Mesodermal cell (in vitro differentiated cells): ENCODE data around the gene KIFAP3.
"Not testable (repeated sequence)": the region's sequence is repeated elsewhere in the genome, so short reads cannot be mapped to it uniquely, and the experiment has no call there.

Experiments used
- H3K27ac ChIP-seq: 2 replicates; pipeline ENCODE4 v1.7.0; 2013; ENCODE audit warnings: mild to moderate bottlenecking, low read depth, low read length, moderate library complexity; ENCODE audit not compliant: severe bottlenecking
- H3K36me3 ChIP-seq: 2 replicates; pipeline ENCODE4 v1.7.1; 2013; ENCODE audit warnings: mild to moderate bottlenecking, low read length, moderate library complexity; ENCODE audit not compliant: control insufficient read depth, insufficient read depth
- H3K4me1 ChIP-seq: one replicate; pipeline ENCODE4 v1.7.1; 2013; ENCODE audit warnings: mild to moderate bottlenecking, low read length; ENCODE audit not compliant: insufficient read depth, control insufficient read depth, poor library complexity, severe bottlenecking
- H3K4me3 ChIP-seq: 2 replicates; pipeline ENCODE4 v1.7.0; 2013; ENCODE audit warnings: low read length, control low read depth, mild to moderate bottlenecking; ENCODE audit not compliant: insufficient read depth, poor library complexity, severe bottlenecking; ENCODE audit errors: extremely low read depth
- H3K9me3 ChIP-seq: 2 replicates; pipeline ENCODE4 v1.7.1; 2013; ENCODE audit warnings: mild to moderate bottlenecking, low read length, moderate library complexity; ENCODE audit not compliant: control insufficient read depth
- WGBS, 2 experiments: methylation state at CpG; one replicate each; pipeline ENCODE4 v1.1.5; 2013; ENCODE audit warnings: missing lambda C conversion rate in 2 of 2; ENCODE audit not compliant: insufficient coverage in 2 of 2; 5-methylcytosine and 5-hydroxymethylcytosine counted together

Gene KIFAP3

DNA sequence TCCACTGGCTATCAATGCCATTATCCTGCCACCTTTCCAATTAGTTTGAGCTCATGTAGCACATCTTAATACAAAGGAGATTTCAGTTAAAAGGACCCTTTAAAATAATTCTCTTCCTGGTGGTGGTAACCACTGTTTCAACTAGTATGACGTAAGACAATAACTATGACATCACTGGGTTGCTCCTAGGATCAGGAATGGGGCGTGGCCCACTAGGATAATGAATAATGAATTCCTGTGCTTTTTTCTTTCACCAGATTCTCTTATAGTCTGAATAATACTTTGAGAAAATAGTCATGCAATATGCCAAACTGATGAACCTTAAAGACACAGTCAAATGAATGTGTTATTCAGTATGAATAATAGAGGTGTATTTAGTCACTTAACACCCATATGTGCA lies 10.6 kb upstream of the KIFAP3 start:
- H3K36me3 ChIP-seq: no peaks in the 10 kb centered on the region
- WGBS, 2 experiments: 100% methylated on average over 1 of the region's 2 CpGs
- no peak overlapping the region for H3K4me3 ChIP-seq
- H3K4me1 ChIP-seq: no peaks in the 10 kb centered on the region
- no peak overlapping the region for H3K27ac ChIP-seq
- no peaks in the 10 kb centered on the region for H3K9me3 ChIP-seq

DNA sequence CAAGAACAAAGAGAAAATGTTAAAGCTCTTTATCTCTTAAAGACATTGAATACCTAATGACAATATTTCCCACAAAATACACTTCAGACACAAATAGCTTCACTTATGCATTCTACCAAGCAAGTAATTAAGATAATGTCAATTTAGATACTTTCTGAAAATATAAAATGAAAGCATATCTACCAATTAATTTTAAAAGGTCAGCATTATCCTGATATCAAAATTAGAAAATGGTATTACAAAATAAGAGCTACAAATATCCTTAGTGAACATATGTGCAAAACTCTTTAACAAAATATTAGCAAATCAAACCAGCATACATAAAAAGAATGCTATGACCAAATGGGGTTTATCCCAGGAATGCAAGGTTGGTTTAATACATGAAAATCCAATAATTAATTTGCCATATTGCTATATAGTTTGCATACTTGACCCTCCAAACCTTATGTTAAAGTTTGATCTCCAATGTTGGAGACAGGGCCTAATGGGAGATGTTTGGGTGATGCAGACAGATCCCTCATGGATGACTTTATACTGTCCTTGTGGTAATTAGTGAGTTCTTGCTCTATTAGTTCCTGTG lies 4.2 kb upstream of the KIFAP3 start:
- no peak overlapping the region for H3K27ac ChIP-seq
- peaks cover 5% of the 10 kb centered on the region for H3K4me1 ChIP-seq
- no peaks in the 10 kb centered on the region for H3K36me3 ChIP-seq
- peaks cover 8% of the 10 kb centered on the region for H3K9me3 ChIP-seq
- no peak overlapping the region for H3K4me3 ChIP-seq

DNA sequence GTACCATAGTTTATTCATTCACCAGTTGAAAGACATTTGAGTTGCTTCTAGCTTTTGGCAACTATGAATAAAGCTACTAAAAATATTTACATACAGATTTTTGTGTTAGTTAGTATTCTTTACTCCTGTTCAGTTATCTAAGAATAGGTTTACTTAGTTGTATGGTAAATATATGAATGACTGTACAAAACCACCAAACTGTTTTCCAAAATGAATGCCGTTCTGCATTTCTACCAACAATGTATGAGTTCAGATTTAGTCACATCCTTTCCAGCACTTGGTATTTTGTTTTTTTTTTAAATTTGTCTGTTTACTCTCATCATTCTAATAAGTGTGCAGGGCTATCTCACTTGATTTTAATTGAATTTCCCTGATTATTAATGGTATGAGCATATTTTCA lies 3.4 kb upstream of the KIFAP3 start:
- Histone ChIP-seq H3K9me3 (peaks cover 8% of the 10 kb centered on the region), H3K27ac (no peak overlapping the region), H3K4me3 (no peak overlapping the region), H3K4me1 (peaks cover 5% of the 10 kb centered on the region), H3K36me3 (no peaks in the 10 kb centered on the region)
- WGBS, 2 experiments: no CpG with 5 or more reads among the region's 1 CpG

- H3K27ac ChIP-seq, H3K4me3 ChIP-seq, H3K4me1 ChIP-seq, H3K9me3 ChIP-seq, H3K36me3 ChIP-seq: not testable (repeated sequence)
- WGBS, 2 experiments: 81 to 90% methylated on average over 3 to 4 of the region's 5 CpGs
Observed at GRCh38 chr1:170076952-170077351, 2.5 kb upstream of the KIFAP3 start.

DNA sequence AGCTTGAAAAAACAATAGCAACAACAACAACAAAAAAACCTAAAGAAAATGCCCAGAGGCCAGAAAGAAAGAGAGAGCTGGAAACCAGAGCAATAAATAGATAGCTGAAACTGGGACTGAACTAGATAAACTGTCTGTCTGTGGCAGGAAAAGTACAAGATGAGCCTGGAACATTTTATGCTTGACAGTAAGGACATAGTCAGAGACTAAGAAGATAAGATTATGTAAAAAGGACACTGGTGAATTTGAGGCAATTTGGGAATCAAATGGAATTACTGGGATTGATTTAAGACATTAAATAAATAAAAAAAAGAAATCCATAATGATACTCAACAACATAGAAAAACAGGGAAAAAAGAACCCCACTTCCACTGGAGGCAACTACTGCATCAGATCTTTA lies 1.7 kb upstream of the KIFAP3 start:
- Histone ChIP-seq H3K27ac (no peak overlapping the region), H3K36me3 (peaks cover 2% of the 10 kb centered on the region), H3K9me3 (peaks cover 12% of the 10 kb centered on the region), H3K4me1 (peaks cover 5% of the 10 kb centered on the region), H3K4me3 (no peak overlapping the region)

DNA sequence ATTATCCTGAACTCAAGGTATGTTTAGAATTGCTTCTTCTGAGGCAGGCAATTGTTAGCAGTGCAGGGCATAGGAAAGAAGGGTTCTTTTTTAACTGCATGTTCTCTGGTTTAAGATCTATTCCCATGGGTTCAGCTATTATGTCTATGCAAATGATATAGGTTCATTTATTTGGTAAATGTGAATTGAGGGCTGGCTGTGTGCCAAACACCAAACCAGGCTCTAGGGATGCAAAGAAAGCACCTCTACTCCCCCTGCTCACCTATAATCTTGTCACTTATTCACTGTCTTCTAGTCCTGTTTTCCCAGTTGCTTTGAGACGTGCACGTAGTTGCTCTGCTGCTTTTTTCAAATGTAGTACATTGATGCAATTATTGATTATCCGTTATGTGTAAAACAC lies 691 bp upstream of the KIFAP3 start:
- Histone ChIP-seq H3K27ac (no peak overlapping the region), H3K4me3 (peak overlapping the region; percentile 26), H3K9me3 (peaks cover 12% of the 10 kb centered on the region), H3K36me3 (peaks cover 3% of the 10 kb centered on the region), H3K4me1 (peaks cover 5% of the 10 kb centered on the region)
- no CpG with 5 or more reads among the region's 3 CpGs for WGBS, 2 experiments

DNA sequence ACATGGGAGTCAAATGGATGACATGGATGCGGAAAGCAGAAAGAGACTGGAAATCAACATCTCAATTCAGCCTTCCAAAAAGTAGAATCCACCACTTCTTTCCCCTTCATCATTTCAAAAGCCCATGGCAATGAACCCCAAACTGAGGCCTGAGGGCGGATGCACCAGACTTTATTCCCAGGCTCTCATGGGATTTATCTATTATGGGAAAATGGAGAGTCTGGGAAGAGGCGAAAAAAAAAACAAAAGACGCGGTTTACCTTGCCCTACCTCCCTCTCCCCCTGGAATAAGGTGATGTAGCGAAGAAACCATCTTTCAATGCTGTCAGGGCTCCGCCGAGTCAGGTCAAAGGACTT lies 624 bp downstream of the KIFAP3 start:
- peak overlapping the region; percentile 76 for H3K27ac ChIP-seq
- H3K36me3 ChIP-seq: peaks cover 3% of the 10 kb centered on the region
- WGBS, 2 experiments: 13 to 17% methylated on average over 3 to 5 of the region's 8 CpGs
- H3K9me3 ChIP-seq: peaks cover 9% of the 10 kb centered on the region
- peaks cover 5% of the 10 kb centered on the region for H3K4me1 ChIP-seq
- peak overlapping the region; percentile 71 for H3K4me3 ChIP-seq

- no CpG with 5 or more reads among the region's 1 CpG for WGBS, 2 experiments
- peaks cover 5% of the 10 kb centered on the region for H3K4me1 ChIP-seq
- no peak overlapping the region for H3K4me3 ChIP-seq
- no peak overlapping the region for H3K27ac ChIP-seq
- peaks cover 3% of the 10 kb centered on the region for H3K36me3 ChIP-seq
- H3K9me3 ChIP-seq: peaks cover 4% of the 10 kb centered on the region
Observed at GRCh38 chr1:170071378-170071777, 3.1 kb downstream of the KIFAP3 start.

- Histone ChIP-seq H3K27ac (no peak overlapping the region), H3K4me3 (no peak overlapping the region), H3K4me1 (no peaks in the 10 kb centered on the region), H3K9me3 (peaks cover 4% of the 10 kb centered on the region), H3K36me3 (peaks cover 3% of the 10 kb centered on the region)
Observed at GRCh38 chr1:170068923-170069322, 5.6 kb downstream of the KIFAP3 start.

GRCh38 chr1:170067253-170067819 lies 7.2 kb downstream of the KIFAP3 start:
- peaks cover 3% of the 10 kb centered on the region for H3K36me3 ChIP-seq
- no peak overlapping the region for H3K4me3 ChIP-seq
- H3K9me3 ChIP-seq: peaks cover 12% of the 10 kb centered on the region
- peak overlapping the region; percentile 60 for H3K27ac ChIP-seq
- 80% methylated on average over 1 of the region's 3 CpGs; no CpG with 5 or more reads in 1 of the 2 experiments for WGBS, 2 experiments
- no peaks in the 10 kb centered on the region for H3K4me1 ChIP-seq

DNA sequence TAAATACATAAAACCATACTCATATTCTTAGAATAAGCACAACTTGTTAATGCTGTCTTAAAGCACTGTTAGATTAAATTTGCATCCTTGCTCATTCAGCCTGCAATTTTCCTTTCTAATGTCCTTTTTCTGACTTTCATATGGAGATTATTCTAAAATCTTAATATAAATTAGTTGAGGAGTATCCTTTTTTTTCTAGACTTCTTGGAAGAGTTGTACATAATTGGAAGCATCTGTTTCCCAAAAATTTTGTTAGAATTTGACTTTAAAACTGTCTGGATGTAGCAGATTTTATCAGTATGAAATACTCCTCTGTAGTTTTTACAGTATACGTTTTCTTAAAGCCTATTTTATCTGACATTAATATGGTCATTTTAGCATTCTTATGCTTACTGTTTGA lies 9.7 kb downstream of the KIFAP3 start:
- WGBS, 2 experiments: no CpG with 5 or more reads among the region's 1 CpG
- H3K4me3 ChIP-seq: no peak overlapping the region
- no peaks in the 10 kb centered on the region for H3K36me3 ChIP-seq
- peaks cover 8% of the 10 kb centered on the region for H3K9me3 ChIP-seq
- H3K27ac ChIP-seq: no peak overlapping the region
- no peaks in the 10 kb centered on the region for H3K4me1 ChIP-seq
